Measurements from ENCODE around the gene LIN37.

DNA sequence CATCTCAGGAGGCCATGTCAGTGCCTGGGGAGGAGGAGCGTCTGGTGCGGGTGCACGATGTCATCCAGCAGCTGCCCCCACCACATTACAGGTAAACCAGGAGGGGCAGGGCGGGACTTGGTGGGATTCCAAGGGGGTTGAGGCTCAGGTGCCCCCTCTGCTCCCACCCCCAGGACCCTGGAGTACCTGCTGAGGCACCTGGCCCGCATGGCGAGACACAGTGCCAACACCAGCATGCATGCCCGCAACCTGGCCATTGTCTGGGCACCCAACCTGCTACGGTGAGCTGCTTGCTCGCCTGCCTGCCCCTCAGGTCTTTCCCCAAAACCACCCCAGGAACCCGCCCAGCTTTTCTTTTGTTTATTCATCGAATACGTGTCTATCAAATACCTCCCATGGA lies 34.2 kb downstream of the LIN37 start:
- TF ChIP-seq, protein P1, sequence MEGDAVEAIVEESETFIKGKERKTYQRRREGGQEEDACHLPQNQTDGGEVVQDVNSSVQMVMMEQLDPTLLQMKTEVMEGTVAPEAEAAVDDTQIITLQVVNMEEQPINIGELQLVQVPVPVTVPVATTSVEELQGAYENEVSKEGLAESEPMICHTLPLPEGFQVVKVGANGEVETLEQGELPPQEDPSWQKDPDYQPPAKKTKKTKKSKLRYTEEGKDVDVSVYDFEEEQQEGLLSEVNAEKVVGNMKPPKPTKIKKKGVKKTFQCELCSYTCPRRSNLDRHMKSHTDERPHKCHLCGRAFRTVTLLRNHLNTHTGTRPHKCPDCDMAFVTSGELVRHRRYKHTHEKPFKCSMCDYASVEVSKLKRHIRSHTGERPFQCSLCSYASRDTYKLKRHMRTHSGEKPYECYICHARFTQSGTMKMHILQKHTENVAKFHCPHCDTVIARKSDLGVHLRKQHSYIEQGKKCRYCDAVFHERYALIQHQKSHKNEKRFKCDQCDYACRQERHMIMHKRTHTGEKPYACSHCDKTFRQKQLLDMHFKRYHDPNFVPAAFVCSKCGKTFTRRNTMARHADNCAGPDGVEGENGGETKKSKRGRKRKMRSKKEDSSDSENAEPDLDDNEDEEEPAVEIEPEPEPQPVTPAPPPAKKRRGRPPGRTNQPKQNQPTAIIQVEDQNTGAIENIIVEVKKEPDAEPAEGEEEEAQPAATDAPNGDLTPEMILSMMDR (IDR thresholded peaks at IDR 0.05; ENCODE audit: borderline replicate concordance, extremely low read depth, low read length, poor library complexity, severe bottlenecking): no peak
- no peak for TF ChIP-seq EZH2 (IDR thresholded peaks at IDR 0.05; ENCODE audit: borderline replicate concordance, low read depth, low read length, severe bottlenecking)
